Panc1 (cell line): ENCODE measurements around the gene KLHDC7A.

ENCODE experiments used
- CTCF ChIP-seq: fragments of 450-650 bp; IDR thresholded peaks from 2 replicates; pipeline ENCODE4 v1.5.1; 2017; ENCODE audit warnings: mild to moderate bottlenecking
- POLR2AphosphoS5 ChIP-seq: IDR thresholded peaks from 2 replicates; pipeline ENCODE4 v1.6.1; 2012; ENCODE audit warnings: mild to moderate bottlenecking, low read depth, low read length, moderate library complexity
- REST ChIP-seq, 2 experiments: IDR thresholded peaks; 2 replicates each; pipeline ENCODE4 v1.6.1; 2011 to 2012; ENCODE audit warnings: low read depth in 2 of 2, control low read depth in 1 of 2, low read length in 1 of 2, mild to moderate bottlenecking in 1 of 2, moderate library complexity in 1 of 2; ENCODE audit not compliant: insufficient read depth in 1 of 2
- TCF7L2 ChIP-seq: IDR thresholded peaks from 2 replicates; pipeline ENCODE4 v1.6.1; 2011; ENCODE audit warnings: mild to moderate bottlenecking, low read depth, low read length, inconsistent platforms

- TF ChIP-seq CTCF (no peak), REST (IDR thresholded peaks at IDR 0.05; ENCODE audit: insufficient read depth in 1 of 2, low read depth in 2 of 2, low read length in 1 of 2) (no peak), TCF7L2 (no peak), POLR2AphosphoS5 (no peak)
These were observed 21.1 kb downstream of the KLHDC7A start for GRCh38 chr1:18501833-18502232.
